Epidermal melanocyte (primary cell): Measurements from ENCODE around the gene POFUT1.
"Not testable (repeated sequence)": the region's sequence is repeated elsewhere in the genome, so short reads cannot be mapped to it uniquely, and the experiment has no call there.

Experiments used
- DNase-seq: peaks from one replicate; pipeline ENCODE4 v3.0.0; 2011; ENCODE audit warnings: low spot score; ENCODE audit not compliant: insufficient read length

Gene POFUT1

GRCh38 chr20:32189123-32189410 lies 18.6 kb upstream of the POFUT1 start:
- no peak for DNase-seq

DNA sequence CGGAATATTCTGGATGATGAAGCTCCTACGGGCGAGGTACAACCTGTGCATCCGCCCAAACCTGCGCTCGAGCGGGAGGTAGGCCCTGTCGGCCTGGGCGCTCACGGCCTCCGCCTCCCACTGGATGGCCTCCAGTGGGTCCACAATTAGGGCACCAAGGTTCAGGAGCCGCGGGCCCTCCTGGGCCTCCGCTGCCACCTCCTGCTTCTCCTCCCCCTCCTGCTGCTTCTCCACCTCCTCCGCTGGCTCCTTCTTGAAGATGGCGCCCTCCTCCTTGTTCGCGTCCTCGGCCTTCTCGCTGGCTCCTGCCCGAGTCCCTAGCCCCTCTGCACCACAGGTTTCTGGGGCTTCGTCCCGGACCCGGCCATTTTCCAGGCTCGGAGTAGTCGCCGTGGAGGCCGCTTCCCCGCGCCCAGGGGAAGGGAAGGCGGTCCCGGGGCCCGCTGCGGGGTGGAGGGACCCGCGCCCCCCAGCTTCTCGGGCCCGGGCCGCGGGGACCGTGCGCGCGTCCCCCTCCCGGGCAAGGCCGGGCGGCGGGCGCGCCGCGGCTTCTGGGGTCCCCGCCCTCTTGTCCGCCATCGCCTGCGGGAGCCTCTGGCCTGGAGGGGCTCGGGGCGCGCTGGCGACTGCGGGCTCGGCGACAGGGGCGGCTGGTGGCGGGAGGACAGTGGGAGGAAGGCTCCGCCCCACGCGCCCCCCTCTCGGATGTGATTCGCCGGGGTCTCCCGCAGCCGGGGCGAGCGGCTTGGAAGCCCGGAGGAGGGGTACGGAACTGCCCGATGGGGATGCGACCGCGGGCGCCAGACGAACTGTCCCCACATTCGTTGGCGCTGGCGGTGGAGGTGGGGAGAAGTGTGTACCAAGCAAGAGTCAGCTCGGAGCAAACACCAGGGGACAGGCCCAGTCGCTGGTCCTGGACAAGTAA lies 17.7 kb upstream of the POFUT1 start:
- no peak for DNase-seq

DNA sequence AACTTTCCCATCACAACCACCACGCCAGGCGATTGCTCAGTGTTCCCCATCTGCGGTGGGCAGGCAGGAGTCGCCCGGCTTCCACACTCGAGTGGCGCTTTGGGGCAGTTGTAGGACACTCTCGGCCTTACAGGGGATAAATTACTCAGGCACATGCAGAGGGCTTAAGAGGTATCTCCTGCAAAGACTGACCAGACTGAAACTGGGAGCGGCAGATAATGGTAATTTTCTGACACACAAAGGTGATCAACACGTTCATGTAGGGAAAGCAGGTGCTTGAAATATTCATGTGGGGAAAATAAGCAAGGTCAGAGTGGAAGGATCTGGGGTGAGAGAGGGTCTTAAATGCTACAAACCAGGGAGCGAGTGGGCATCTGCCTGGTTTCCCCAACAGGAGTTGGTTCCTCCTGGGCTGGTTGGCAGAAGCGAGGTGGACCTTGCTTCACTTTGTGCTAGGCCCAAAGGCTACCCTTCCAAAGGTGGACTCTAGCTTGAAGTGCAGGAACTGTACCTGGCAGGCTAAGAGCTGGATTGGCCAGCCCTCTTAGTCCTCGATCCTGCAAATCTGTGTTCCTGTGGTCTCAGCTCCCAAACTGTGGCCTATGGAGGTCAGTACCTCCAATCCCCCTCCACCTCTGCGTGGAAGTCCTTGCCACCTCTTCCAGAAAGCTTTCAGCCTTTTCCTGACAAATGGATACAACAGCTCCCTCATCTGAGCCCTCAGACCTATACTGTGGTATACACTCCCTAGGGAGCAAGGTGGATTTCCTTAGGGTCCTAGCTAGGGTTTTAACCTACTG lies 16.9 kb upstream of the POFUT1 start:
- DNase-seq = no peak

DNA sequence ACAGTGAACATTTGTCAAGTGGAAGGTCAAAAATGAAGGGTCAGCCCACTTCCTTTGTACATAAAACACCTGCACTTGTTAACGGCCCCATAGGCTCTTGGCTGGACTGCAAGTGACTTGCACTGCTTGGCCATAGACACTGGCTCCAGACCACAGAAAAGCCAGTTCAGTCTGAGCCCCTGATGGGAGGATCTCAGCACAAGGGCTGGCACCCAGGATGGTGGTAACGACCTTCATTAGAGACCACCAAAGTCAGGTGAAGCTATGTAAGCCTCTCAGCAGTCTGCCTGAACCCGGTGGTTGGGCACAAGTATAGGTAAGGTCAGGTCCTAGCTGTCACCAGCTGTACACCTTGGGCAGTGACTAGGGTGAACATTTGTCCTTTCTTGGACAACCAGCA lies 16.3 kb upstream of the POFUT1 start:
- no peak for DNase-seq

DNA sequence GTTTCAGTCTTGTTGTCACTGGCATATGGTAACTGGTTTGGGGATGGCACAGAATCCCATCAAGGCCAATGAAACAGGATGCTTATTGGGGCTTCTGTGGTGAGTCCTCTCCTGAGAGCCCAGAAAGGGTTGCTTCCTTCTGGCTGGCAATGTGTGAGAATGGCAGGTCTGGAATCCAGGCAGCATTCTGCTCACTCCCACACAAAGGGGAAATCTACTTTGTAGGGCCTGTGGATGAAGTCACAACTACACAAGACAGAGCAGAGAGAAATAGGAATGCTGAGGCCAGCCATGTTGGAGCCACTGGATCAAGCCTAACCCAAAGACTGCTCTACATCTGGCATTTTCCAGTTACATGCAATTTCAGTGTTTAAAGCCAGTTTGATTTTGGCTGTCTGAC lies 15.8 kb upstream of the POFUT1 start:
- no peak for DNase-seq

DNA sequence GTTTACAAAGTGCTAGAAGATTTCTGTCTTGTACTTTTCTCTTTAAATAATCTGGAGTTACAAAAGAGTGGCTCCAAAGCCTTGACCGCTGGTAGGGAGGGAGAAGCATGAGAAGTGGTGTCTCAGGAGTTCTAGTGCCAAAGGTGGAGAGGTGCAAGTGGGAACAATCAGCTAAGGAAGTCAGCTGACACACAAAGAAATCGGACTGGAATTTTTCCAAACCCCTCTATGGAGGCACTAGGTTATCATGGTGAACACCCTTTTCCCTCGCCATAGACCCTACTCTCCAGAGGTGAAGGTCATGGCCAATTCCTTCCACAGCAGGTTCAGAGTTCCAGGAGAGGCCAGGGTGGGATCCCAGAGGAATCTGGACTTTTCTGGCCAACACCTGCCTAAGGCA lies 15.0 kb upstream of the POFUT1 start:
- no peak for DNase-seq

GRCh38 chr20:32193336-32193735 lies 14.3 kb upstream of the POFUT1 start:
- not testable (repeated sequence) for DNase-seq

DNA sequence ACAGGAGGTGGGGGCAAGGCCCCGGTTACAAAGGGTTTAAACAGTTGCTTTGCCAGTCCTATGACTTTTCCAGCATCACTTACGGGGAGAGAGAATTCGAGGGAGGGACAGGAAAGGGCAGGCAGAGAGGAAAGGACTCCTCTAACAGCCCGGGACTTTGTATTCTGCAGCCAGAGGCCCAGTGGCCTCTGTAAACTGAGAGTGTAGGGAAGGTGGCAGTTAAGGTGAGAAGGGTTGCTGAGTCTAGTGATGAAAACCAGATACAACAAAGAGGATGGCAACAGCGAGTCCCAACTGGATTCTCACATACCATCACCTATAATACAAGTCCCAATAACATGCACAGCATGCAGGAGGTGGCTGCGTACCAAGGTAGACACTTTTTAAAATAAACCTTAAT lies 13.7 kb upstream of the POFUT1 start:
- DNase-seq = no peak

DNA sequence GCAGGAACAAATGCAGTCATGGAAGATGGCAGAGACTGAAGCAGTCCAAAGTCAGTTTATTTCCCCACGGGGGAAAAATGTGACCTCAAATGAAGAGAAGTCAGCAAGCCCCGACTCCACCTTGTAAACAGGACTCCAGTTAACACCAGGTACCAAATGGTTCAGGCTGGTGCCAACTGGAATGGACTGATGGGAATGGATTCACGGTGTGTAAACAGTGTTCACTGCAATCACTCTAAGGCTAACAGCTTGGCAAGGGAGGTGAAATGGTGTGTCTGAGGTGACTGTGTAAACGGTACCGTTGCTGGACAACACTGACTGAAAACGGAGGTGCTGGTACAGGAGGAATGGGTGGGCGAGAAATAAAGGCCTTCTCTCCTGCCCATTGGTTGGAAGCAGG lies 12.1 kb upstream of the POFUT1 start:
- no peak for DNase-seq

- DNase-seq = not testable (repeated sequence)
These were observed 11.1 kb upstream of the POFUT1 start for GRCh38 chr20:32196613-32197012.

GRCh38 chr20:32197136-32197535 lies 10.5 kb upstream of the POFUT1 start:
- not testable (repeated sequence) for DNase-seq

DNA sequence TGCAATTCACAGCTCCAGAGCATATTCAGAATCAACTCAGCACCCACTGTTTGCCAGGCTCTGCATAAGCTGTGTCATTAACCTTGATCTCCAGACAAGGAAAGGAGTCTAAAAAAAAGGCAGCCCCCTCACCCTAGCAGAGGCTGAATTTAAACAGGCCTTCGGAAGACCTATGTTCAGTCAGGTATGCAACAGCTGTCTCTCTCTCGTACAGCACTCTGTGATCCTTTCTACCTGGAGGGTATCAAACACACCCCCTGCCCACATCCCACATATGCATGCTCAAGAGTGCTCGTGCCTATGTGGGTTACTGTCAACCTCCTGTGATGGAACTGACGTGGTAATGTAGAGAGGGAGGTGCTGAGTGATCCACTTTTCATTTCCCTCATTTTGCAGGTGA lies 8.7 kb upstream of the POFUT1 start:
- DNase-seq = no peak

- DNase-seq = no peak
These were observed 6.2 kb upstream of the POFUT1 start for GRCh38 chr20:32201296-32201976.

GRCh38 chr20:32201977-32202363 lies 5.7 kb upstream of the POFUT1 start:
- no peak for DNase-seq

- DNase-seq = no peak
These were observed 4.1 kb upstream of the POFUT1 start for GRCh38 chr20:32203356-32204204.

DNA sequence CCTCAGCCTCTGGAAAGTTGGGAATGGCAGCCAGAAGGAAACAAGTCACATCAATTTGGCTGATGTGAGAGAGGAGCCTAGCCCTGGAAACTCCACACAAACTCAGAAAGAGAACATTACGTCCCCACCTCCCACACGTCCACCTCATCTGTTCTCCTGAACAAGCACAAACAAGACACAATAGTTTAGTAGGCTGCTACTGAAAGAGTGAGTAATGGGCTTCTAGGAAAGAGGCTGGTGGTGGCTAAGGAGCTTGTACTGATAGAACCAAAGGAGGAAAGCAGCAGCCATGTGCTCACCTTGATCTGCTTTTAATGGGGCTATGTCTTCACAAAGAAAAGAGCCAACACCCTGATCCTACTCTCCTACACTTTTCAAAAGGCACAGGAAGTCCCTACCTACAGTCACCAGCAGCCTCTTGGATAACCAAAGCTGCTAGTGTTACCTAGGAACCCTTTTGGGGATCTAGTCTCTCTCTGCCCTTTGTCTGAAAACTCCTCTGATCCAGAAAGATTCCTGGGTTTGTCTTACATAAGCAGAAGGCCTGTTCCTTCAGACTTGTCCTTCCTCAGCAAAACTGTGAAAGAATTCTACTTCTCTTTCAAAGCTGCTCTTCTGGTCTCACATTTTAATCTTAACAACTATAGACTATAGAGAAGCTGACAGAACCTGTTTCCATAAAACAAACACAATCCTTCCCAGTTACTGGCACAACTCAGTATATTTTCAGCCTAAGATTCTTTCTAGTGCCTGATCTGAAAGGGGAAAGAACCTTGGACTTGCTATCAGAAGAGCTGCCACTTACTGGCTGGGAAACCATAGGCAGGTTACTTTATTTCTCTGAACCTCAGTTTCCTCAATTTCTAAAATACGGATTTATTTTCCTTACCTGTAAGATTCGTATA lies 3.2 kb upstream of the POFUT1 start:
- no peak for DNase-seq

DNA sequence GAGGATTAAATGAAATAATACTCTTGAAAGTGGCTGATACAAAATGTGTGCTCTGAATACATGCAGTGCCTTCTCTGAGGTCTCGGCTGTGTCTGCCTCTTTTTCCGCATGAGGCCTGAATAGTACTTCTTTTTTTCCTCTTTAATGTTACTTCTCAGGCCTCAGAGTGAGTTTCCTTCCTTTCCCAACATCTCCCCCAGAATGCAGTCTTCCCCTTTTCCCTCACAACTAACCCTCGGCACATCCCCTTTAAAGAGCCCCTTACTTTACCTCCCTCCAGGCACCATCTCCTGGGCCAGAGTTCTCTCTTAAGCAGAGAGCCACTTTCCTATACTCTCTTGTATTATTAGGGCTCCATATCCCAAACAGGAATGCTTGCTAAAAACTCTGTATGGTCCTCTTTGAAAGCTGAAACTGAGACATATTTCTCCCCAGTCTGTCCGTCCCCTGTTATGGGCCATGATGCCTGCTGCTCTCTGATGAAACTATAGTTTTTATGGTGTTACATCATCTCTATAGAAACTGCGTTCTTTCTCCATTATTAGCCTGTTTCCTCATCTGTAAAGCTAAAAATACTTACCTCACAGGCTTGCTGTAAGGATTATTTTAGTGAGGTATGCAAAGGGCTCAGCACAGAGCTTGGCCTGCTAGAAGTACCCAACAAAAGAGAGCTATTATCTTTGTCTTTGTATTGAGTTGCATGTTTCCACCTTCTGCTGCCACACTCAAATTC lies 2.4 kb upstream of the POFUT1 start:
- no peak for DNase-seq

DNA sequence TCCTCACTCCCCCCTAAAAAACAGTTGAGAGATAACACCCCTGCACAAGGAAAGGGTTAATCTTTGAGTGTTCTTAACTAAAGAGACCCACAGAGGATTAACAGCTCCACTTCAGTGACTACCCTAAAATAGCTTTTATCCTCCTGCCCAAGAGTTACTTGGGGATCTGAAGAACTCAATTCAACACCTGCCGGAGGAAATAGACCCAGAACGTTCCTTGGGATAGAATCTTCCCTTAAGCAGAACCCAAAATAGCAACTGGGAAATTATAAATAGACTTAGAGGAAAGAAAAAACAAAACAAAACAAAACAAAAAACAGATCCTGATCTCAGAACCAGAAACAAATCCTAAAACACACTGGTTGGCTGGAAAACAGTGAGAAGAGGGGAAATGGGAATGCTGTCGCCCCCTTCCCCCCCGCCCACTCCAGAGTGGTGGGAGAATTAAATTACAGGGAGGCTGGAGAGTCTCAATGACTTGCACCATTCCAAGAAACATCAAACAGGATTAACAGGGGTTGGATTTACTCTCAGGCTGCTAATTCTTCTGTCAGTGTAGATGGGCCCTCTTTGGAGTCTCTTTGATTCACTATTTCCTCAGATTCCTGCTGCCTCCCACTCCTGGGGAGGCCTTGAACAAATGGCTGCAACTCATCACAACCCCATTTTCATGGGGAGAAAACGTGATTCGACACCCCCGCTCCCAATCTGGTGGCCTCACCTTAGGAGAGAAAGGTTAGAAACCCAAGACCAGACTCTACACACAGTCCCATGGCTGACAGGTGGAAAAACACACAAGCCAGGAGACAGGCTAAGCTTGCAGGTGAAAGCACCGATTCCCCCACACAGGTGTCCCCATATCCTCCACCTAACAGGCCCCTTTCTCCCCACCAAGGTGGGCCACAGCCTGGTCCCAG lies 1.6 kb upstream of the POFUT1 start:
- no peak for DNase-seq
